Dermis lymphatic vessel endothelial cell (primary cell): Measurements from ENCODE around the gene SMYD3. TPM values are rescaled to one million over a fixed set of nuclear protein-coding genes. Genes with fewer than 3 reads are reported as not detected.

Experiments used
- total RNA-seq: library from RNA; depleted of rRNA; stranded (reverse); fragments of >200 nt; gene quantifications from 2 replicates; pipeline ENCODE4 v1.2.1, GENCODE V29; 2014

The SMYD3 gene
- total RNA-seq: 22.2 and 23.6 TPM in 2 replicates

GRCh38 chr1:246506674-246507481 is at the start of gene SMYD3:
SMYD3 (minus strand) TSS chr1:246507279.

Other genes with a start within 250 kb of the SMYD3 start
- 14.3 and 17.3 TPM in 2 replicates for gene TFB2M, start 59.0 kb upstream of the SMYD3 start, total RNA-seq
- 30.9 and 37.9 TPM in 2 replicates for gene CNST, start 59.2 kb upstream of the SMYD3 start, total RNA-seq
- 37.4 and 54.9 TPM in 2 replicates for gene SCCPDH, start 217.1 kb upstream of the SMYD3 start, total RNA-seq